Naive B cell (primary cell): Measurements from ENCODE around the gene HOXD13. TPM values are rescaled to one million over a fixed set of nuclear protein-coding genes. Genes with fewer than 3 reads are reported as not detected.
A peak's percentile ranks its signal among the peaks of the same experiment; 100 is the strongest.

Experiments
- ATAC-seq, 2 donors: fragments of 150-1000 bp; cut with Tn5 transposase; 2 replicates each; pipeline ENCODE4 v1.10.0; 2021; ENCODE audit warnings: low read depth in 2 of 2, mild to moderate bottlenecking in 2 of 2, moderate library complexity in 2 of 2
- DNase-seq: peaks from one replicate; pipeline ENCODE4 v3.0.0; 2022
- H3K27ac Mint-ChIP-seq, 6 donors: one replicate each; pipeline ENCODE4 v1.8.0; 2020 to 2022; ENCODE audit warnings: mild to moderate bottlenecking in 6 of 6, mixed read lengths in 6 of 6, moderate library complexity in 5 of 6, inconsistent platforms in 2 of 6
- H3K27me3 Mint-ChIP-seq, 3 donors: one replicate each; pipeline ENCODE4 v1.8.0; 2021 to 2022; ENCODE audit warnings: mixed read lengths in 3 of 3, mild to moderate bottlenecking in 1 of 3
- H3K36me3 Mint-ChIP-seq, 2 donors: one replicate each; pipeline ENCODE4 v1.8.0; 2020 to 2022; ENCODE audit warnings: mixed read lengths in 2 of 2, inconsistent platforms in 1 of 2, mild to moderate bottlenecking in 1 of 2
- H3K4me1 Mint-ChIP-seq, 3 donors: one replicate each; pipeline ENCODE4 v1.8.0; 2020 to 2022; ENCODE audit warnings: mixed read lengths in 3 of 3, inconsistent platforms in 1 of 3, mild to moderate bottlenecking in 1 of 3, moderate library complexity in 1 of 3
- H3K4me3 Mint-ChIP-seq, 8 donors: one replicate each; pipeline ENCODE4 v1.8.0; 2020 to 2022; ENCODE audit warnings: mild to moderate bottlenecking in 8 of 8, mixed read lengths in 8 of 8, moderate library complexity in 8 of 8, inconsistent platforms in 2 of 8
- H3K9me3 Mint-ChIP-seq, 7 donors: one replicate each; pipeline ENCODE4 v1.8.0; 2020 to 2022; ENCODE audit warnings: mixed read lengths in 7 of 7, mild to moderate bottlenecking in 5 of 7, inconsistent platforms in 2 of 7, moderate library complexity in 1 of 7
- polyA plus RNA-seq, 6 donors: library from polyadenylated mRNA; unstranded; fragments of 300-500 nt; fragmentation: Illumina TruSeq; gene quantifications; one replicate each; pipeline ENCODE4 v1.2.3, GENCODE V29; 2021; ENCODE audit warnings: low read depth in 6 of 6

Gene HOXD13
- polyA plus RNA-seq: not detected

DNA sequence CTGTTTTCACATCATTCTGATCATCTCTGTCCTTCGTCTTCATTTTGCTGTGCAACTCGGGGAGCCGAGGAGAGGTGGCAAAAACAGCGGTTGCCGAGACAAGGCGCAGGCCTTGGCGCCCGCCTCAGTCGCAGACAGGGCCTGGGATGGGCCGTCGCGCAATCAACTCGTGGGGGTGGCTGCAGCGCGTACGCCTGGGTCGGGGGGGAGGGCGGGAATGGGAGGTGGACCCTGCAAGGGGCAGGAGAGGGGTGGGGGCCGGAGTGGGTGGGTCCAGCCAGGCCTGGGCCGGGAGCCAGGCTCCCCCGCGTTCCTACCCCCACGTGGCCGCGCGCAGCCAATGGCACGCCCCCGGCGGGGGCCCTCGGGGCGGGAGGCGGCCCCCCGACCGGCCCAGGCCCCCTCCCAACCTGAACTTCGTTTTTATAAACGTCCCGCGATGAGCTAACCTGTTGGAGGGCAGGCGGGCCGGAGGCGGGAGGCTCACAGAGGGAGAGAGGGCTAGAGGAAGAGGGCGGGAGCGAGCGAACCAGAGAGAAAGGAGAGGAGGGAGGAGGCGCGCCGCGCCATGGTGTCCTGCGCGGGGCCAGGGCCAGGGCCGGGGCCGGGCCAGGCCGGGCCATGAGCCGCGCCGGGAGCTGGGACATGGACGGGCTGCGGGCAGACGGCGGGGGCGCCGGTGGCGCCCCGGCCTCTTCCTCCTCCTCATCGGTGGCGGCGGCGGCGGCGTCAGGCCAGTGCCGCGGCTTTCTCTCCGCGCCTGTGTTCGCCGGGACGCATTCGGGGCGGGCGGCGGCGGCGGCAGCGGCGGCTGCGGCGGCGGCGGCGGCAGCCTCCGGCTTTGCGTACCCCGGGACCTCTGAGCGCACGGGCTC lies at the start of gene HOXD13:
Gene HOXD13 (plus strand): TSS at position 452 of the 875 bp plus-strand sequence. CDS start 170 bp downstream, at position 622.
- no peak for ATAC-seq
- peak within 1 kb of the TSS; percentile 48 to 74 (median 68) for H3K4me3 Mint-ChIP-seq

DNA sequence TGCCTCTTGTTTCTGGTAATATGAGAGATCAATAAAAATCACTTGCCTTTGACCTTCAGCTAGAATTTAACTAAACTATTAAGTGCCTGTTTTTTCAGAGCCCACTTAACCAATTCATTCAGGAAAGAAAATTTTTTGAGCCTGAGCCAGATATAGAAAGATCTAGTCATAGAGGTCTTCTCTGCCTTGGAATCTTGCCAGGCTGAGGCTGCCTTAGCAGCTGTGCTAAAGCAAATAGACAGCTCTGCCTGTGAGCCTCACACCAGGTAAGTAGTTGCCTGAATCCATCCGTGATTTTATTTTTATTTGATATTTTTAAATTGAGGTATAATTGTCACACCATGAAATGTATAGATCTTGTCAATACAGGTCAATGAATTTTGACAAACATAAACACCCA lies 36.1 kb upstream of the HOXD13 start:
- H3K4me3 Mint-ChIP-seq: no peak overlapping the region
- peaks cover 0 to 6% (median 4%) of the 10 kb centered on the region in 7 donors for H3K9me3 Mint-ChIP-seq
- H3K27ac Mint-ChIP-seq: no peak overlapping the region
- peaks cover 38 to 53% (median 49%) of the 10 kb centered on the region in 3 donors for H3K27me3 Mint-ChIP-seq
- DNase-seq (no peak), ATAC-seq (no peak)
- no peaks in the 10 kb centered on the region for H3K4me1 Mint-ChIP-seq
- no peaks in the 10 kb centered on the region for H3K36me3 Mint-ChIP-seq

More for the DNA sequence above, at the start of gene HOXD13:
- peaks cover 75 to 90% (median 85%) of the 10 kb centered on the region in 3 donors for H3K27me3 Mint-ChIP-seq
- H3K36me3 Mint-ChIP-seq: peaks cover 0 to 7% of the 10 kb centered on the region in 2 donors
- peaks cover 0 to 31% (median 19%) of the 10 kb centered on the region in 7 donors for H3K9me3 Mint-ChIP-seq
- H3K4me1 Mint-ChIP-seq: peaks cover 27 to 28% (median 27%) of the 10 kb centered on the region in 3 donors
- peak within 1 kb of the TSS in 5 of 6 donors; percentile 58 to 96 (median 78) for H3K27ac Mint-ChIP-seq
- DNase-seq: no peak

DNA sequence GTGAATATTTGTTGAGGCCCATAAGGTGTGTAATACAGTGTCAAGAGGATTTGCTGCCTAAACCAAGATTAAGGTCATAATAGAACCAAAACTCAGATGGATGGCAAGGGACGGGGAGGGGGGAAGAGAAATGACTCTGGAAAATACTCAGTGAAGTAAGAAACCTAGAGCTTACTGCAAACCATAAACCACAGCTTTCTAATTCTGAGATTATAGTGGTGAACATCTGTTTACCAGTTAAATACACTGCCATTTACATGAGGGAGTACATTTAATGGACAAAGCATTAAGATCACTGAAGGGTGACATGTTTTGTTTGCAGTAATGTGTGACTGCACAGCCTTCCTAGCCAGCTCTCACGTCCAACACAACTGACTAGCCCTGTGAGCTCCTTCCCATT lies 28.6 kb upstream of the HOXD13 start:
- peaks cover 0 to 9% (median 4%) of the 10 kb centered on the region in 7 donors for H3K9me3 Mint-ChIP-seq
- peaks cover 45 to 66% (median 59%) of the 10 kb centered on the region in 3 donors for H3K27me3 Mint-ChIP-seq
- H3K4me3 Mint-ChIP-seq: no peak overlapping the region
- ATAC-seq (no peak), DNase-seq (no peak)
- H3K4me1 Mint-ChIP-seq: peaks cover 5 to 16% (median 13%) of the 10 kb centered on the region in 3 donors
- peaks cover 0 to 4% of the 10 kb centered on the region in 2 donors for H3K36me3 Mint-ChIP-seq
- H3K27ac Mint-ChIP-seq: no peak overlapping the region

DNA sequence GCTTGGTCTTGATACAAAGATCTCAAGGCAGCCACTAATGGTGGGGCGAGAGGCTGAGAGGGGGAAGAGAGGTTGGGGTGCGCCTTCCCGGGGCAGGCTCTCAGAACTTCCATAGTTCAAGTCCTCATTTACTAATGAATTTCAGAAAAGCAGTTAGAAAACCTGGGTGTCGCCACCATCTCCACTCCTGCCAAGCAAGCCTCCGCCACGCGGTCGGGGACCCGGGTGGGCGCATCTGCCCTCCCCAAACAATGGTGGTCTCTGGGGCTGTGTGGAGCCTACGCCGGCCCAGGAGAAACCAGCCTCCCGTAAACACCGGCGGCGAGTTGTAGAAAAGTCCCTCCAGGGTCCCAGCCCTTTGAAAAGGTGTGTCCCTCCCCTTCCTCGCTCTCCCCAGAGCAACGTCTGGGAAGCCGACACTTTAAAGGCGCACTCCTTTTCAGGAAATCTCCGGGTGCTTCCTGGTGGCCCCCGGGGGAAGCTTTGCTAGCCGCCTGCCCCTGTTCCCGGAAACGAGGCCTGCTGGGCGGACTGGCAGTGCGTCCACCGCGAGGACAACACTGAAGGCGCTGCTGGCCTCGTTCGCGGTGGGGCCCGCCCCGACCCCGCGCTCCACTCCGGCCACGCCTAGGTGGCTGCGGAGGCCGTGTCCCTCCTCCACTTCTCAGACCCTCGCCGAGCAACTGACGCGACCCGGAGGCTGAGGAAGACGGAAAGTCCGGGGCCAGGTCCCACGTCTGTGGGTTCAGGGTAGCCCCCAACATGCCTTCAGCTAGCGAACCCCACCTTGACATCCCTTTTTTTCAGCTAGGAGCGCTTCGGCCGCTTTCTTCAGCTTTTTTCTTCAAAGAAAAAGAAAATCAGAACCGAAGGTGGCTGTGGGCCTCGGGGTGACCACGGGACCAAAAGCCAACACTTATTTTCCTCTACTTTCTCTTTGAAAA lies 25.6 kb upstream of the HOXD13 start:
- H3K9me3 Mint-ChIP-seq: peaks cover 0 to 8% (median 2%) of the 10 kb centered on the region in 7 donors
- DNase-seq (no peak), ATAC-seq (no peak)
- H3K27ac Mint-ChIP-seq: no peak overlapping the region
- peaks cover 6 to 20% (median 13%) of the 10 kb centered on the region in 3 donors for H3K4me1 Mint-ChIP-seq
- H3K36me3 Mint-ChIP-seq: peaks cover 0 to 4% of the 10 kb centered on the region in 2 donors
- H3K27me3 Mint-ChIP-seq: peaks cover 65 to 82% (median 80%) of the 10 kb centered on the region in 3 donors
- peak overlapping the region in 1 of 8 donors; percentile 12 for H3K4me3 Mint-ChIP-seq

DNA sequence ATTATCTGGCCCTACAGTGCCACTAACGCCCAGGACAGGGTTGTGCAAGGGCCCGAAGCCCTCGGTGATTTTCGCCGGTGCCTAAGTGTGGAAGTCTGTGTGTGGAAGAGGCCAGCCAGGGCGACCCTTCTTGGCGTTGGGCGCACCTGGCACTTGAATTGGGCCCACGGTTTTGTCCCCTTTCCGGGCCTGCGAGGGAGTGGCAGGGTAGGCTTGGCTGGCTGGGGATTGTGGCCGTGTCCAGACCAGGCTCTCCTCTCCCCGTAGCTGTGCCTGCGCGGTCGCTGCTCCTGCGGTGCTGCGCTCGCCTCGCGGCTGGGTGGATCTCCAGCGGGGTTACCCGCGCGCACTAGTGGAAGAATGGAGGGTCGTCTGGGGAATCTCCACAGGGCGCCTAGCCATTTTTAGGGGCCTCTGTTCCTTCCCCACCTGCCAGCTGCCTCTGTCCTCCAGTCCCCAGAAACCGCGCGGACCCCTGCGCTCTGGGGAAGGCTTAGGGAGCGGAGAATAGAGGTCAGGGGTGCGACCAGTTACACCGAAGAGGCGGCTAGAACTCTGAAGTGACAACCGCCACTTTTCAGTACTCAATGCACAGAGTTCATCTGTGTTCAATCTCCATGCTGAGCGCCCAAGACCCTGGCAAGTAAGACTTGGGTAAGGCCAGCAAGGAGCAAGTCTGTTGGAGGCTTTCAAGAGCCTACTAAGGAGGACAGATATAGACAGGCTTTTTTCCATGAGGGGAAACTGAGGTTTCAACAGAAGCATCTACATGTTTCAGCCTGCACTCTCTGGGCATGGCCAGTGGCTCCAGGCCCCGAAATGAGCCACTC lies 24.7 kb upstream of the HOXD13 start:
- Mint-ChIP-seq H3K9me3 (peaks cover 0 to 8% (median 3%) of the 10 kb centered on the region in 7 donors), H3K36me3 (peaks cover 0 to 4% of the 10 kb centered on the region in 2 donors), H3K4me3 (peak overlapping the region in 1 of 8 donors; percentile 15), H3K4me1 (peaks cover 6 to 20% (median 13%) of the 10 kb centered on the region in 3 donors), H3K27me3 (peaks cover 62 to 82% (median 79%) of the 10 kb centered on the region in 3 donors), H3K27ac (no peak overlapping the region)
- no peak for DNase-seq
- ATAC-seq: no peak

DNA sequence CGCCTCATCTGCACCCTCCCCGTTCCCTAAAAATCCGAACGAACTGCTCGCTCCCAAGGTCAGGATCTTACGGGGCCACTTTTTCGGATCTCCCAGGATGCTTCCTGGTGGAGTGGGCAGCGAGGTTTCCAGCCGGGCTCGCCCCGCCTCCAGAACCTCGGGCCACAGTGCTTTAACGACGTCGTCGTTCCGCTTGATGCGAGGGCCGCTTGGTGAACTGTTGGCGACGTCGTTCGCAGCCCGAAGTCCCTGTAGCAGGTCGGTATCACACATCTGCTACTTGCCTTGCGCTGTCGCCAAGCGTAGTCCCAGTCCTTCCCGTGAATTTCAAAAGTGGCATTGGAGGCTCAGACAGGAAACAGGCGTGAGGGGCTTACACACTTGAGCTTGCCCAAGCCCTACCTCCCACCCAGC lies 24.1 kb upstream of the HOXD13 start:
- ATAC-seq (no peak), DNase-seq (no peak)
- peak overlapping the region in 3 of 8 donors; percentile 12 to 28 (median 12) for H3K4me3 Mint-ChIP-seq
- peaks cover 67 to 85% (median 83%) of the 10 kb centered on the region in 3 donors for H3K27me3 Mint-ChIP-seq
- H3K36me3 Mint-ChIP-seq: peaks cover 0 to 4% of the 10 kb centered on the region in 2 donors
- peaks cover 6 to 20% (median 13%) of the 10 kb centered on the region in 3 donors for H3K4me1 Mint-ChIP-seq
- peak overlapping the region in 2 of 6 donors; percentile 44 to 79 for H3K27ac Mint-ChIP-seq
- H3K9me3 Mint-ChIP-seq: peaks cover 0 to 9% (median 3%) of the 10 kb centered on the region in 7 donors

DNA sequence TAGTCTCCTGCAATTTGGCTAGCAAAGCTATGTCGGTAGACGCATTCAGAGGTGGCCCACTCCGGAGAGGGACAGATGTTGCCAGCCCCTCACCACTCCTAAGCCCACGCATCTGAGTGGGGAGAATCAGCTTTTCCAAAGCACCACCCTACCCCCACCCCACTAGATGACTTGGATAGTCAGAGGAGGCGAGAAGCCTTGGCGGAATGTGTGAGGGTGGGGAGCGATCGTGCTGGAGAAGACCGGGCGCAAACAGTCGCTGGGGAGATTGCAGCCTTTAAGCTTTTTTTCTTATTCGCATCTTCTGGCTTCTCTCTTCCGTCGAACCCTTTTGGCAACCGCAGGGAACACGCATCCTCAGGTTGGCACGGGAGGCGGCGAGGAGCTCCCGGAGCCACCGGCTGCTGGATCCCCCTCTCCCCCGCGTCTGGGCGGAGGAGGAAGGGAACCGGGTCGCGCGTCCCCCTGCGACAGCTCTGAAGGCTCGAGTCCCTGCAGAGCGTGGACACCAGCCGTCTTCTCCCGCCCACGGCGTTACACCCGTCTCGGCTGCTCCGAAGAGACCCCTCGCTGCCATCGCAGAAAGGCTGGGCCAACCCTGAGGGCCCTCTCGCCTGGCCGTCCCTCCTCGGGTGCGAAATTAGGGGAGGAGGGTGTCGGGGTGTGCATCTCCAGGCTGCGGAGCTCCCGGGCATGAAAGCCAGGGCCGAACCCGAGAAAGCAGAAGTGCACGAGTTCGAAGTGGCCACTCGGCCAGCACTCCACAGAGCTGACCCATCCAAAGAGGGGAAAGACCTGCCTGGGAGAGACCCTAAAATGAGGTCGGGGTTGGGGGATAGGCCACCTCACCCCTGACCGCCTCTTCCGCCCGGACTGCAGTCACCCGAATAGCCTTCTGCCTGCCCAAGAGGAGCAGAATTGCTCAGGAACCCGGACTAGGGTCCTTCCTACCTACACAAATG lies 20.9 kb upstream of the HOXD13 start:
- H3K4me1 Mint-ChIP-seq: peaks cover 6 to 20% (median 13%) of the 10 kb centered on the region in 3 donors
- no peak overlapping the region for H3K27ac Mint-ChIP-seq
- H3K9me3 Mint-ChIP-seq: peaks cover 0 to 25% (median 4%) of the 10 kb centered on the region in 7 donors
- ATAC-seq (no peak), DNase-seq (no peak)
- H3K27me3 Mint-ChIP-seq: peaks cover 71 to 91% (median 89%) of the 10 kb centered on the region in 3 donors
- peak overlapping the region in 2 of 8 donors; percentile 17 to 37 for H3K4me3 Mint-ChIP-seq
- H3K36me3 Mint-ChIP-seq: peaks cover 4 to 12% of the 10 kb centered on the region in 2 donors

DNA sequence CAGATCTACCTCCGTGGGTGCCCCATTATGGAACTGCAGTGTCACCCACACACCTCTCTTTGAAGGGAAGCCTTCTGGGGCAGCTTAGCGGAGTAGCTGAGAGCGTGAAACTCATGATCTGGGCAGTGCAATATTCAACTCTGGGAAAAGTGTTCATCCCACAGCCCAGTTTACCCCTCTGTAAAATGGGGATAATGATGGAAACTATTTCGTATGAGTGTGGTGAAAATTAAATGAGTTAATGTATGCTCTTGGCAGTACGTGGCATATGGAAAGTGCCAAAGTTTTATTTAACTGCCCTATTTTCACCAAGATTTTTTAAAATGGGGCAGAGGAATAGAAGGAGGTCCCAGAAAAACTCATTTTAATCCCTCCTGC lies 20.2 kb upstream of the HOXD13 start:
- peaks cover 4 to 12% of the 10 kb centered on the region in 2 donors for H3K36me3 Mint-ChIP-seq

DNA sequence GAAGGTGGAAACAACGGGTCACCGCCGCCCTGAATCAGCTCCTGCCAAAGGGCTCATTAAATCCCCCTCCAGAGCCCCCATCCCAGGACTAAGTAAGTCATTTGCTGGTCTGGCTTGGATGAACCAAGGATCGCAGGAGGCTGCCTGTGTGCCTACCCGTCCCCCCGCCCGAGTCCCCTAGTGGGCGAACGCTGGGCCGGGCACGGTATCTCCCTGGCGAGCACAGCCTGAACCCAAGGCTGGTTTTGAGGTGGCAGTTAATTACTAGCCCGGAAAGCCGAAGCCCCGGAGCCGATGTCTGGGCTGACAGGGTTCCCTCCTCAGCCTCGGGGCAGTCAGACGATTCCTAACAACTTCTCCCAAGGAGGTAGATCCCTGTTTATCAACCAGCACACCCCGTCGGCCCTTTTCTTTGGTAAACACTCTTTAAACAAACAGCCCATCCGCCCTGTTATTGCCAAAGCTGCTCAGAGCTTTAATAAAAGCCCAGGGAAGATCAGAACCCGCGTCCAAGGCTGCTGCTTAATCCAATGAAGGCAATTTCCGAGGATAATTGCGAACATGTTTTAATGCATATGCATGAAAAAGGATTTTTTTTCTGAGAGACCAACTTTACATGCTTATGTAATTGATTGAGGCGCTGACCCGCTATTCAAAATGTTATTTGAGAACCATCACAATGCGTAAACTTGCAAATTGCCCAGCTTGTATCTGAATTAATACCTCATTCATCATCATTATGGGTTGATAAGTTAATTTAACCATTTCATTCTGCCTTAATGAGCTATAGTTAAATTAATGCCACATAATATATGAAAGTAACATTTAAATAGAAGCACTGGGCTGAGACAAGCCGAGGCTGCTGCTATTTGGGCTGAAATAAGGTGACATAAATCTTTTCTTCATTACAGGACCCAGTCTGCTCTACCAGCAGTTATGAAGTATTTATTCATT lies 19.3 kb upstream of the HOXD13 start:
- H3K36me3 Mint-ChIP-seq: peaks cover 4 to 12% of the 10 kb centered on the region in 2 donors
- DNase-seq (no peak), ATAC-seq (no peak)
- peaks cover 6 to 10% (median 6%) of the 10 kb centered on the region in 3 donors for H3K4me1 Mint-ChIP-seq
- H3K4me3 Mint-ChIP-seq: peak overlapping the region in 1 of 8 donors; percentile 40
- H3K27ac Mint-ChIP-seq: peak overlapping the region in 1 of 6 donors; percentile 53
- H3K27me3 Mint-ChIP-seq: peaks cover 75 to 88% (median 85%) of the 10 kb centered on the region in 3 donors
- H3K9me3 Mint-ChIP-seq: peaks cover 0 to 30% (median 6%) of the 10 kb centered on the region in 7 donors

More for the DNA sequence above, 20.2 kb upstream of the HOXD13 start:
- DNase-seq (no peak), ATAC-seq (no peak)
- Mint-ChIP-seq H3K4me3 (peak overlapping the region in 2 of 8 donors; percentile 17 to 37), H3K9me3 (peaks cover 0 to 29% (median 4%) of the 10 kb centered on the region in 7 donors), H3K27ac (no peak overlapping the region), H3K4me1 (peaks cover 6 to 18% (median 12%) of the 10 kb centered on the region in 3 donors), H3K27me3 (peaks cover 77 to 91% (median 91%) of the 10 kb centered on the region in 3 donors)

DNA sequence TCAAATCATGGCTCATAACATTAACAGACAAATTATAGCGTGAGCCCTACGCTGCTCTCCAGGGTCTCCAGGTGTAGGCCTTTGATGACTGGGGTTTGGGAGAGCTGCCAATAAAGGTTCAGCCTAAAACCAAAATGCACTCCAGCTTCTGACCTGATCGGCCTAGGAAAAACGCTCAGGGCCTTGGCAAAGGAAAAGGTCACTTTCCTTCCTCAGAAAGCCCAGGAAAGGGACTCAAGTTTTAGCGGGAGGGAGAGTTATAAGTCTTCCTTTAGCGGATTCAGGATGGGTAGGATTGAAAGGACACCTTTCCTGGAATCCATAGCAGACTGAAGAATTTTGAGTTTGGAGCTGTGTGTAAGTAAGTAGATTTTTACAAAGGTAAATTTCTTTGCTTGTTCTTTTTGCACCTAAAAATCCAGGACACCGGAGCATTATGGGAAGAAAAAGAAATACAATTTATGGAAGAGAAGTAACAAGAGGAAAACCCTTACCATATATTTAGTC lies 17.5 kb upstream of the HOXD13 start:
- H3K9me3 Mint-ChIP-seq: peaks cover 5 to 41% (median 16%) of the 10 kb centered on the region in 7 donors
- no peak overlapping the region for H3K4me3 Mint-ChIP-seq

More for the DNA sequence above, 17.5 kb upstream of the HOXD13 start:
- ATAC-seq: no peak
- H3K27me3 Mint-ChIP-seq: peaks cover 75 to 91% (median 84%) of the 10 kb centered on the region in 3 donors
- H3K36me3 Mint-ChIP-seq: peaks cover 7 to 20% of the 10 kb centered on the region in 2 donors
- no peak overlapping the region for H3K27ac Mint-ChIP-seq
- H3K4me1 Mint-ChIP-seq: peaks cover 7 to 11% (median 8%) of the 10 kb centered on the region in 3 donors
- no peak for DNase-seq
